Activated CD8-positive, alpha-beta T cell treated with anti-CD3 and anti-CD28 coated beads, Interleukin-2, amount 10 ng/mL, durations not matched to agents 7 days and 5 days (primary cell): ENCODE measurements around the gene TIA1. TPM values are rescaled to one million over a fixed set of nuclear protein-coding genes. Genes with fewer than 3 reads are reported as not detected.
"Not testable (repeated sequence)": the region's sequence is repeated elsewhere in the genome, so short reads cannot be mapped to it uniquely, and the experiment has no call there.

Experiments used
- ATAC-seq: fragments of 150-1000 bp; cut with Tn5 transposase; one replicate; pipeline ENCODE4 v1.10.0; 2021; ENCODE audit warnings: moderate library complexity
- CTCF ChIA-PET: fragments of 350-600 bp; sonication (Branson Sonifier 250); formaldehyde crosslinking; loops from one replicate; lab custom pipeline; 2021; ENCODE audit warnings: antibody characterized with exemption; lab: Charles Lee
- POLR2A ChIA-PET: fragments of 350-600 bp; sonication (Branson Sonifier 250); formaldehyde crosslinking; loops from one replicate; lab custom pipeline; 2021; ENCODE audit warnings: antibody characterized with exemption; lab: Charles Lee
- DNase-seq: peaks from one replicate; pipeline ENCODE4 v3.0.0-alpha.2; 2020
- H3K27ac Mint-ChIP-seq: one replicate; pipeline ENCODE4 v1.8.0; 2021; ENCODE audit warnings: mild to moderate bottlenecking, mixed read lengths
- H3K27me3 Mint-ChIP-seq: one replicate; pipeline ENCODE4 v1.8.0; 2021; ENCODE audit warnings: low read depth, mixed read lengths
- H3K36me3 Mint-ChIP-seq: one replicate; pipeline ENCODE4 v1.8.0; 2021; ENCODE audit warnings: low read depth, mixed read lengths
- H3K4me1 Mint-ChIP-seq: one replicate; pipeline ENCODE4 v1.8.0; 2021; ENCODE audit warnings: low read depth, mixed read lengths
- H3K4me3 Mint-ChIP-seq: one replicate; pipeline ENCODE4 v1.8.0; 2021; ENCODE audit warnings: mild to moderate bottlenecking, mixed read lengths
- H3K9me3 Mint-ChIP-seq: one replicate; pipeline ENCODE4 v1.8.0; 2022; ENCODE audit warnings: mixed read lengths; ENCODE audit not compliant: insufficient read depth
- total RNA-seq, 2 experiments: library from RNA; stranded (reverse); gene quantifications; one replicate each; pipeline ENCODE4 v1.2.3, GENCODE V29; 2021

The TIA1 gene
- total RNA-seq, 2 experiments from 2014 or later: 119 to 125 TPM

GRCh38 chr2:70191244-70191735 lies 57.1 kb downstream of the TIA1 start:
- no peak for DNase-seq
- peak overlapping the region; percentile 97 for H3K27ac Mint-ChIP-seq
- no peak for ATAC-seq
- H3K4me3 Mint-ChIP-seq: peak overlapping the region; percentile 86
- POLR2A ChIA-PET: interaction anchor here (0.6 to 1.8 kb wide), 21 partner anchors 10 to 547 kb away, joined by 3 to 22 read pairs (median 4); partner anchors contain the start of genes MXD1, SNRNP27, SNRPG and TIA1
- peaks cover 9% of the 10 kb centered on the region for H3K36me3 Mint-ChIP-seq
- no peaks in the 10 kb centered on the region for H3K9me3 Mint-ChIP-seq
- CTCF ChIA-PET: interaction anchor here (0.6 to 2.3 kb wide), 16 partner anchors 10 to 467 kb away, joined by 3 to 16 read pairs (median 4); partner anchors contain the start of genes MXD1 and PCYOX1
- peaks cover 21% of the 10 kb centered on the region for H3K4me1 Mint-ChIP-seq
- H3K27me3 Mint-ChIP-seq: no peaks in the 10 kb centered on the region

DNA sequence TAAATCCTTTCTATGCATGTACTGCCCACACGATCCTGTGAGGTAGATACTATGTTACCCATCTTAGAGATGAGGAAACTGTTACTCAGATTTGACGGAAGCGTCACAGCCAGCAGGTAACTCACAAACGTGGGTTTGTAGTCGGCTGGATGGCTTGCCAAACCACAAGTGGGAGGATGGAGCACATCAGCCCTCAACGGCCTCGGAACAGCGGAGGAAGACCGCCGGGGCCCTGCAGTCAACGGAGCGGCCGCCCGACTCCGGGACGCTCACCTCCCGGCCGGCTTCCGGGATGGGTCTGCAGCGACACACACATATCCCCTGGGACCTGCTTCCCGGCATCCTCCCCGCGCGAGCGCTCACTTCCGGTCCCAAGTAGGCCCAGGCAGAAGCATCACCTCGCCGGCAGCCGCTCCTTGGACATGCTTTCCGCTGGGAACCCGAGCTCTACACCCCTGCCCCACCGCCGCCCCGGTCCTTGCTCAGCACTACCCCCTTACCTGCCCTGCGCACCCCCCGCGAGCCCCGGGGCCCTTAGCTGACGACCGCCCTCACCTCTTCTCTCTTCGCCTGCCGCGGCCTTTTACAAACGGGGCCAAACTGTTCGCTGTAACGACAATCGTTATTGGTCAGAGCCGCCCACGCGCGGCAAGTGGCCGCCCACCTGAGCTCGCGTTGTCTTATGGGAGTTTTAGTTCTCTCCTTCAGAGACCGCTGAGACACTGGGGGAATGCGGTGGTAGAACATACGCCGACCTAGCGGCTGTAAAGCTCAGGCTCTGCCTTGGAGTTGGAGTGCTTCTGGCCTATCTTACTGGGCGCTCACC lies 57.8 kb downstream of the TIA1 start, which contains the start of gene C2orf42:
Gene C2orf42, minus strand, starts transcription at position 602 of the 826 bp plus-strand sequence. CDS start 9,034 bp downstream, outside the sequence.
- Mint-ChIP-seq H3K27me3 (no peaks in the 10 kb centered on the region), H3K4me3 (peak within 1 kb of the TSS; percentile 86), H3K27ac (peak within 1 kb of the TSS; percentile 97), H3K9me3 (no peaks in the 10 kb centered on the region), H3K36me3 (peaks cover 9% of the 10 kb centered on the region), H3K4me1 (peaks cover 21% of the 10 kb centered on the region)
- POLR2A ChIA-PET: interaction anchor here (0.6 to 1.8 kb wide), 20 partner anchors 9 to 311 kb away, joined by 3 to 22 read pairs (median 4); partner anchors contain the start of genes MXD1, SNRNP27, SNRPG and TIA1
- CTCF ChIA-PET: interaction anchor here (0.6 to 2.3 kb wide), 16 partner anchors 9 to 466 kb away, joined by 3 to 16 read pairs (median 4); partner anchors contain the start of genes MXD1 and PCYOX1
- peak; percentile 90 for ATAC-seq
- DNase-seq: peak; percentile 97

GRCh38 chr2:70188460-70188859 lies 60.0 kb downstream of the TIA1 start:
- peak overlapping the region; percentile 53 for H3K27ac Mint-ChIP-seq
- POLR2A ChIA-PET: no interaction called here

DNA sequence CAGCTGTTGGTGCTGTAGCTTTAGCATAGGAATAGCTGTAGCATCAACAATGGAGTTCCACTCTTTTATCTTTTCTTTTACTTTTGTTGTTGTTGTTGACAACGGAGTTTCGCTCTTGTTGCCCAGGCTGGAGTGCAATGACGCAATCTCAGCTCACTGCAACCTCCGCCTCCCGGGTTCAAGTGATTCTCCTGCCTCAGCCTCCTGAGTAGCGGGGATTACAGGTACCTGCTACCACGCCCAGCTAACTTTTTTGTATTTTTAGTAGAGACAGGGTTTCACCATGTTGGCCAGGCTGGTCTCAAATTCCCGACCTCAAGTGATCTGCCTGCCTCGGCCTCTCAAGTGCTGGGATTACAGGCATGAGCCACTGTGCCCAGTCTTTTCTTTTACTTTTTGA lies 61.3 kb downstream of the TIA1 start:
- H3K27me3 Mint-ChIP-seq, DNase-seq, ATAC-seq, POLR2A ChIA-PET, H3K27ac Mint-ChIP-seq, CTCF ChIA-PET, H3K9me3 Mint-ChIP-seq, H3K4me3 Mint-ChIP-seq: not testable (repeated sequence)
- H3K36me3 Mint-ChIP-seq: peaks cover 15% of the 10 kb centered on the region
- peaks cover 23% of the 10 kb centered on the region for H3K4me1 Mint-ChIP-seq

More at GRCh38 chr2:70188460-70188859, 60.0 kb downstream of the TIA1 start:
- Mint-ChIP-seq H3K27me3 (no peaks in the 10 kb centered on the region), H3K36me3 (peaks cover 9% of the 10 kb centered on the region), H3K4me3 (peak overlapping the region; percentile 19), H3K4me1 (peaks cover 21% of the 10 kb centered on the region), H3K9me3 (no peaks in the 10 kb centered on the region)
- CTCF ChIA-PET: interaction anchor here (1.1 to 1.5 kb wide), 2 partner anchors 45 to 117 kb away, joined by 3 read pairs; no protein-coding TSS in a partner anchor
- ATAC-seq (no peak), DNase-seq (no peak)

GRCh38 chr2:70182689-70183088 lies 65.7 kb downstream of the TIA1 start:
- no peak overlapping the region for H3K27ac Mint-ChIP-seq
- ChIA-PET CTCF (interaction anchor here (1.2 kb wide), 1 partner anchor 10 kb away, joined by 3 read pairs; no protein-coding TSS in a partner anchor), POLR2A (no interaction called here)
- ATAC-seq: no peak
- H3K4me1 Mint-ChIP-seq: peaks cover 12% of the 10 kb centered on the region
- no peak overlapping the region for H3K4me3 Mint-ChIP-seq
- no peaks in the 10 kb centered on the region for H3K27me3 Mint-ChIP-seq
- H3K36me3 Mint-ChIP-seq: peaks cover 19% of the 10 kb centered on the region
- DNase-seq: no peak
- no peaks in the 10 kb centered on the region for H3K9me3 Mint-ChIP-seq

DNA sequence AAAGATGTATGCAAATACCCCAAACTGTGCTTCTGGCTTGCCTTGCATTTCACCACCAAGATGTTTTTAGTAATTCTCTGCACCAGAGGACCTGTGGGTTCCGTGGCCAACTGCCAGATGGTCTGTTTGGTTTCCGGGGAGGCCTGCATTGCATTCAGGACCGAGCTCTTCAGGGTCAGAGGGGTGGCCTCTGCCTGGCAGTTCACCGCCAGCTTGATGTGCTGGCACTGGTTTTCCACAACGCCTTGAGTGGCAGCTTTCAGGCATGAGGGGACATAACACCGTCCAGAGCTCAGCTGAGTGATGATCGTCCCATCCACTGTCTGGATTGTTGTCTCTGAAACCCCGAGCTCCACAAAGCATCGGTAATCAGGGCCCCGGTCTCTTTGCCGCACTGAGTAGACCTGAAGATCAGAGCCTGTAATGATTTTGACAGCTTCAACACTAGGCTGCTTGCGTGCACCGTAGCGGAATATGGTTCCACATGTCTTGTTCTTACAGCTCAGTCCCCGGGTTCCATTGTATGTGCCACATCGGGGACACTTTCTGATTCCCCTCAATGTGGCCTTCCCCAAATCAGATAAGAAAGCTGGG lies 67.0 kb downstream of the TIA1 start:
- ATAC-seq (no peak), DNase-seq (no peak)
- CTCF ChIA-PET: interaction anchor here (1.5 kb wide), 1 partner anchor 9 kb away, joined by 4 read pairs; the partner anchor contains the start of gene C2orf42
- Mint-ChIP-seq H3K9me3 (no peaks in the 10 kb centered on the region), H3K4me1 (peaks cover 12% of the 10 kb centered on the region), H3K4me3 (no peak overlapping the region), H3K27me3 (no peaks in the 10 kb centered on the region), H3K36me3 (peaks cover 24% of the 10 kb centered on the region), H3K27ac (peak overlapping the region; percentile 15)
- POLR2A ChIA-PET: interaction anchor here (1.1 to 1.3 kb wide), 3 partner anchors 9 to 19 kb away, joined by 3 to 6 read pairs (median 3); partner anchors contain the start of gene C2orf42

DNA sequence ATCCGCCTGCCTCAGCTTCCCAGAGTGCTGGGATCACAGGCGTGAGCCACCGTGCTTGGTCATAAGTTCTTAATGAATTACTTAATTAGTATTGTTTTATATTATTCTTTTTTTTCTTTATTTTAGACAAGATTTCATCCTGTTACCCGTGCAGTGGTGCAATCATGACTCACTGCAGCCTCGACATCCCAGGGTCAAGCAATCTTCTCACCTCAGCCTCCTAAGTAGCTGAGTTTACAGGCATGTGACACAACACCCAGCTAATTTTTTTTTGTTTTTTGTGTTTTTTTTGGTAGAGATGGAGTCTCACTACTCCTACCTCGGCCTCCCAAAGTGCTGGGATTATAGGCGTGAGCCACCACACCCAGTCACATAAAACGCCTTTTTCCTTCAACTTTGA lies 74.9 kb downstream of the TIA1 start:
- ChIA-PET POLR2A (interaction anchor here (0.9 kb wide), 1 partner anchor 11 kb away, joined by 4 read pairs; no protein-coding TSS in a partner anchor), CTCF (interaction anchor here (1.4 kb wide), 1 partner anchor 261 kb away, joined by 3 read pairs; no protein-coding TSS in a partner anchor)
- H3K4me3 Mint-ChIP-seq: no peak overlapping the region
- no peaks in the 10 kb centered on the region for H3K9me3 Mint-ChIP-seq
- H3K4me1 Mint-ChIP-seq: no peaks in the 10 kb centered on the region
- H3K27ac Mint-ChIP-seq: no peak overlapping the region
- no peak for ATAC-seq
- H3K27me3 Mint-ChIP-seq: no peaks in the 10 kb centered on the region
- no peak for DNase-seq
- peaks cover 32% of the 10 kb centered on the region for H3K36me3 Mint-ChIP-seq

GRCh38 chr2:70169654-70170245 lies 78.7 kb downstream of the TIA1 start:
- CTCF ChIA-PET, DNase-seq, H3K27me3 Mint-ChIP-seq, H3K4me1 Mint-ChIP-seq, H3K9me3 Mint-ChIP-seq, ATAC-seq, H3K27ac Mint-ChIP-seq, H3K4me3 Mint-ChIP-seq: not testable (repeated sequence)
- POLR2A ChIA-PET: interaction anchor here (0.6 kb wide), 1 partner anchor 8 kb away, joined by 3 read pairs; no protein-coding TSS in a partner anchor
- H3K36me3 Mint-ChIP-seq: peaks cover 36% of the 10 kb centered on the region

DNA sequence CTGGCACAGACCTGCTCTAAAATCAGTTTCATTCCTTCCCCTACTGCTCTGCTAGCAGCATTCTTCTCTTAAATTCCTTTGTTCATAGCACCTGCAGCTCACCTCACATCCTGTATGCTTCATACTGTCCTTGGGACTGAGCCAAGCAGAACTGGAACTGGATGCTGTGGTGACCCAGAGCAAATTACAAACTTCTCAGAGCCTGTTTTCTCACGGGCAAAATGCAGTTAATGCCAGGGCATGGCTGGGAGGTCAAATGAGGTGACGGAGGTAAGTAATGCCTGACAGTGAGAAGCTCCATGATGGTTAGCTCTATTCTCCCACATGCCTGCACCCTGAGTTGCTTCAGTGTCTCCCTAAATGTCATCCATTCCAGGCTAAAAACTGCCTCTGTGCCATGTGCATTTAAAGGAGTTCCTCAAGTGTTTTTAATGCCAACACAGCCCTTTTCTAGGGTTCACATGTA lies 87.3 kb downstream of the TIA1 start:
- no peak for ATAC-seq
- Mint-ChIP-seq H3K36me3 (peaks cover 18% of the 10 kb centered on the region), H3K4me3 (no peak overlapping the region), H3K27ac (peak overlapping the region; percentile 28), H3K27me3 (no peaks in the 10 kb centered on the region), H3K4me1 (peaks cover 4% of the 10 kb centered on the region), H3K9me3 (no peaks in the 10 kb centered on the region)
- POLR2A ChIA-PET: interaction anchor here (0.5 to 0.7 kb wide), 2 partner anchors 9 to 75 kb away, joined by 3 read pairs; no protein-coding TSS in a partner anchor
- CTCF ChIA-PET: interaction anchor here (1.5 kb wide), 1 partner anchor 241 kb away, joined by 3 read pairs; no protein-coding TSS in a partner anchor
- no peak for DNase-seq

DNA sequence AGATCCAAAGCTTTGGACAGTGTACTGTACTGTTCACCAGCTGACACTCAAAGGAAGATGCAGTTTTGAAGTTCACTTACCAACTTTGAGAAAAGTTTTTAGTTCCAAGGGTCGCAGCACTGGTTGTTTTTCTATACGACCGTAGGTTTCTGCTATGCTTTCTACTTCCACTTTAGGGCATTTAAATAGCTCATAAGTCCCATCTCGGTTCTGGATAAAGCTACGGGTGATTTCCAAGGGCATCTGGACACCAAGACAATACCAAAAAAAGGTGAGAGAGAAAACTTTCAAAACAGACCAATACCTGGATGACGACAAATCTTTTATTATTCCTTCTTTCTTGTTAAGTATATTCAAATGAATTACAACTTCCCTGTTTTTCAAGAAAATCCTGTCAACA lies 87.9 kb downstream of the TIA1 start:
- H3K4me1 Mint-ChIP-seq: peaks cover 4% of the 10 kb centered on the region
- no peak for ATAC-seq
- no peaks in the 10 kb centered on the region for H3K27me3 Mint-ChIP-seq
- H3K9me3 Mint-ChIP-seq: no peaks in the 10 kb centered on the region
- no peak overlapping the region for H3K4me3 Mint-ChIP-seq
- CTCF ChIA-PET: interaction anchor here (1.5 kb wide), 1 partner anchor 240 kb away, joined by 3 read pairs; no protein-coding TSS in a partner anchor
- POLR2A ChIA-PET: no interaction called here
- H3K27ac Mint-ChIP-seq: no peak overlapping the region
- DNase-seq: no peak
- peaks cover 18% of the 10 kb centered on the region for H3K36me3 Mint-ChIP-seq
